HG03039 (cell line): ENCODE measurements around the gene CLDN14.

Experiments used
- ATAC-seq: cut with Tn5 transposase; IDR thresholded peaks from one replicate; pipeline ENCODE4 v1.9.1; 2021; ENCODE audit warnings: mild to moderate bottlenecking, moderate library complexity; ENCODE audit not compliant: unreplicated experiment

CLDN14 gene

DNA sequence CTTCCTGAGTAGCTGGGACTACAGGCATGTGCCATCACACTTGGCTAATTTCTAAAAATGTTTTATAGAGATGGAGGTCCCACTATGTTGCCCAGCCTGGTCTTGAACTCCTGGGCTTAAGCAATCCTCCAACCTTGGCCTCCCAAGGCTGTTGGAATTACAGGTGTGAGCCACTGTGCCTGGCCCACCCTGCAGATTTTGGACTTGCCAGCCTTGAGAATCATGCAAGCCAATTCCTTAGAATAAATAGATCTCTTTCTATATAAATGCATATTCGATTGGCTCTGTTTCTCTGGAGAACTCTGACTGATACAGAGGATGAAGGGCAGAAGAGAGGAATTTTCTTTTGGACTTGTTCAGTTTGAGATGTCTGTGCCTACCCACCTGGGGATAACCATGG lies 6.7 kb downstream of the CLDN14 start:
- no peak for ATAC-seq

DNA sequence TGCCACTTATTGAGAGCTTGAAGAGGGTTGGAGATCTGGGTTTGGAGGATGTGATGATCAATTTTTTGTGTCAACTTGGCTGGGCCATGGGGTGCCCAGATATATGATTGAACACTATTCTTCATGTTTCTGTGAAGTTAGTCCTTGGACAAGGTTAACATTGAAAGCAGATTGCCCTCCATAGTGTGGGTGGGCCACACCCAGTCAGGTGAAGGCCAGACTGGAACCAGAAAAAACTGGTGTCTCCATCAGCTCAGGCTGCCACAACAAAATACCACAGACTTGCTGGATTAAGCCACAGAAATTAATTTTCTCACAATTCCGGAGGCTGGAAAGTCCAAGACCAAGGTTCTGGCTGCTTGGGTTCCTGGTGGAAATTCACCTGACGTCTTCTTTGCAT lies 7.5 kb downstream of the CLDN14 start:
- ATAC-seq, result no peak

DNA sequence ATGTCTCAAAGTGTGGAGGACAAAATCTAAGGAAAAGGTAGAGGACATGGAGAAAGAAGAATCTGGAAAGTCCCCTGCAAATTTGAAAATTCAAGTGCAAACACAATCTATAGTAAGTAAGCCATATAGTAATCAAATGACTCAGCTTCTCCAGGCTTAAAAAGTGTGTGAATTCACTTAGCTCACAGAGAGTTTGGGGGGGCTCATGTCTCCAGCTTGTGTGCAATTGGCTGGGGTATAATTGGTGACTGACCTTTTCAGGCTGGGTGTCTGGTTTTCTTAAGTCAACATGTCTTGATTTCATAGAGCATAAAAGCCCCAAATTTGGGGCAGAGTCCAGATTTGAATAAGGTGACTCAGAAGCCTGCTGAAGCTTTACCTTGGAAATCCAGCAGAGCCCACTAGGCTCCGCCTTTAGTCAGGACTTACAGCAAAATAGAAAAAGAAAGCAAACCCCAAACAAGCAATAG lies 8.6 kb downstream of the CLDN14 start:
- peak; percentile 53 for ATAC-seq

DNA sequence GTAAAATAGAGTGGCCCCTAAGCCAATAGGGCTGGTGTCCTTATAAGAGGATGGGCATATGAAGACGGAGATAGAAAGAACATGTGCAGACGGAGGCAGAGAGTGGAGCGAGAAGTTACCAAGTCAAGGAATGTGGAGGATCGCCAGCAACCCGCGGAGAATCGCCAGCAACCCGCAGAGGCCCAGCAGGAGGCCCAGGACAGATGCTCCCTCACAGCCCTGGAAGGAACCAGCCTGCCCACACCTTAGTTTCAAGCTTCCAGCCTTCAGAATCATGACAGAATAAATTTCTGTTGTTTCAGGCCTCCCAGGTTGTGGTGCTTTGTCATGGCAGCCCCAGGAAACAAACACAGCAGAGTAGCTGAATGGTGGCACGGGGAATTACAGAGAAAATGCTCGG lies 9.6 kb downstream of the CLDN14 start:
- no peak for ATAC-seq

DNA sequence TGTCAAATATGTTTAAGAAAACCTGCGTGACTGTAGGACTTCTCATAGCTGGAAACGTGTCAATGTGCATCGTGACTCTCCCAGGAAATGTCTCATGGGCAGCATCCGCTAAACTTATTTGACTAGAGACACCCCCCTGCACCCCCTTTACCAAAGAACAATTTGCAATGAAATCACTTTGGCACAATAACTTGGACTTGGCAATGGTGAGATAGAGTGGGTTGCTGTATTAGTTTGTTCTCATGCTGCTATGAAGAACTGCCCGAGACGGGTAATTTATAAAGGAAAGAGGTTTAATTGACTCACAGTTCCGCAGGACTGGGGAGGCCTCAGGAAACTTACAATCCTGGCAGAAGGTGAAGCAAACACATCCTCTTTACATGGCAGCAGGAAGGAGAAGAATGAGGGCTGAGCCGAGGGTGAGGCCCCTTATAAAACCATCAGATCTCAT lies 13.8 kb downstream of the CLDN14 start:
- ATAC-seq, result no peak

DNA sequence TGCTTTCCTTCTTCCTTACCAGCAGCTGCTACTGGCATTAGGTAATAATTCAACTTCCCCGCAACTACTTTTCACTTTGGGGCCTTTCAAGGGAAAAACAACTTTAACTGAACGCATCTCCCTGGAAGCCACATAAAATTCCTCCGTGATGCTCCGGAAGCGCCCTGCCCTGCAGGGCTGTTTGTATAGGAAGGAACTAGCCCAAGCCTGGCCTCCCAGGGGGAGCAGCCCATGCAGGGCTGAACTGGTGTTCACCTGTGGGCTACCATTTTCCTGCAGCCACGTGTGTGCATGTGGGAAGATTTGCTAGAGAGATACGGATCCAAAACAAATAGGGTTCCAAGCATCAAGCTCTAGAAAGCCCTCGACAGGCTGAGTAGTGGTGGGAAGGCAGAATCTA lies 14.4 kb downstream of the CLDN14 start:
- ATAC-seq, result no peak

DNA sequence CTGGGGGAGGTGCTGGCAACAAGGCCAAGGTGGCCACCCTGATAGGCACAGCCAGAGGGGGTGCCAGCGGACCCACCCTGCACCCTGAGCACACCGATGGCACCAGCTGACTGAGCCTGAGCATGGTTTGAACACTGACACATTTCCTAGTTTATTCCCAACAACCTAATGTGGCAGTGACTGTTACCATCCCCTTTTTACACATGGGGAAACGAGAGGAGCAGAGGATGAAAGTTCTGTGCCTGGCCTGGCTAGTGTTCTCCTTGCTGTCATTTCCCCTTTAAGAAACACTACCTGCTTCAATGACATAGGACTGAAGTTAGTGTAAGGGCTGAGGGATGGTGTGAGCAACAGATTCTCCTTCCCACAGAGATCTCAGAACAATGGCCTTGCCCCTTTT lies 15.3 kb downstream of the CLDN14 start:
- ATAC-seq, result no peak

DNA sequence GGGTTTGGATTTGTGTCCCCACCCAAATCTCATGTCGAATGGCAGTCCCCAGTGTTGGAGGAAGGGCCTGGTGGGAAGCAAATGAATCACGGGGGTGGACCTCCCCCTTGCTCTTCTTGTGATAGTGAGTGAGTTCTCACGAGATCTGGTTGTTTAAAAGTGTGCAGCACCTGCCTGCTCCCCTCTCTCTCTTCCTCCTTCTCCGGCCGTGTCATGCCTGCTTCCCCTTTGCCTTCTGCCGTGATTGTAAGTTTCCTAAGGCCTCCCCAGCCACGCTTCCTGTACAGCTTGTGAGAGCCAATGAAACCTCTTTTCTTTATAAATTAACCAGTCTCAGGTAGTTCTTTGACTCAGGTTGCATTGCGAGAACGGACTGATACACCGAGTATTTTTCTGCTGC lies 15.9 kb downstream of the CLDN14 start:
- ATAC-seq, result no peak

DNA sequence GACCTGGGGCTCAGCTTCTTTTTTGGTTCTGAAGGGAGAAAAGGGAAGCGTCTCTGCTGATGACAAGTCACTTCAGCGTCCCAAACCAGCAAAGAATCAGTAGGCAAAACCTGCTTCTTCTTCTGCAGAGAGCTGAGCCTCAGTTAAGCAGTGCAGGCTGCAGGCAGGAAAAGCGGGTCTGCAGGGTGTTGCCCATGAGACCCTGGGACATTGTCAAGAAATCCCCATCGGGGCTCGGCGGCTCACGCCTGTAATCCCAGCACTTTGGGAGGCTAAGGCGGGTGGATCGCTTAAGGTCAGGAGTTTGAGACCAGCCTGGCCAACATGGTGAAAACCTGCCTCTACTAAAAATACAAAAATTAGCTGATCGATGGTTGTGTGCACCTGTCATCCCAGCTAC lies 16.7 kb downstream of the CLDN14 start:
- ATAC-seq, result no peak

DNA sequence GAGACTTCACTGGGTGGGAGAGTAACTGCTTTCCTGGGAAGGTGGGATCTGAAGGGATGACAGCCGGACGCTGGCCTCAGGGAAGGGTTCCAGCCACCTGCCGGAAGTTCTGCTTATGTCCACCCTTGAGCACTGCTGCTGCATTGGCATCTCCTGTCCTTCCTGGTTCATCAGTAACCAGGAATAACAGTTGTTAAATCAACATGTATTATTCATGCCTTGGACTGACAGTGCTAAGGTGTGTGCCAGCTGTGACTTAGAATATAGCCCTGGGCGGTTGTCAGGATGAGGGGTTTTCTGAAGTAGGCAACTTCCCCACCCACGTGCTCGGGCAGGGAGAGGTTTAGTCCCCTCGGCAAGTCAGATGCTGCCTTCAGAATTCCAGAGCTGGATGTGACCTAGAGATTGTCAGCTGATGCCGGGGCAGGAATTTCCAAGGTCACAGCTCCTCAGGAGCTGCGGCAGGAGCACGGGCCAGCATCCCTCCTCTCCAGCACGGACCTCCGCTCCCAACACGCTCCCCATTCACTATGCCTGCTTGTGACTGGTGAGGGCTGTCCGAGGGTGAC lies 17.9 kb downstream of the CLDN14 start:
- no peak for ATAC-seq

DNA sequence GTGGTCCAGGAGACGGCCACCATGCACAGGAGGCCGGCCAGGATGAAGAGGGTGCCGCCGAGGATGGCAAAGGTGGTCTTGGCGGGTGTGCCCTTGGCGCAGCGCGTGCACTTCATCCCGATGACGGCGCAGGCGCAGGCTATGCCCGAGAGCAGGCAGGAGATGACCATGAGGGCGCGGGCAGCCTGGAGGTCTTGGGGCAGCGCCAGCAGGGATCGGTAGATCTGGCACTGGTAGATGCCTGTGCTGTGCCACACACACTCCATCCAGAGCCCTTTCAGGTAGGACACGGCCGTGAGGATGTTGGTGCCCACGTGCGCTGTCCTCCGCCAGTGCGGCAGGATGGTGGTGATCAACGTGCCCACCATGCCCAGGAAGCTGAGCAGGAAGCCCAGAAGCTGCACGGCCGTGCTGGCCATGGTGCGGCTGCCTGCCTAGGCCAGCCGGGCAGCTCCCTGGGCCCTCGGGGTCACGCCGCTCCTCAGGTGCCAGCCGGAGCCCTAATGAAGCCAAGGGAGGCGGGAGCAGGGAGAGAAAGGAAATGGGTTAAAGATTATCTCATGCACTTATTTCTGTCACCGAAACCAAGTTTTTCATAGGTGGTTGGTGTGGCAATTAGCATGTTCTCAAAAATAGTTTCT lies 18.5 kb downstream of the CLDN14 start:
- no peak for ATAC-seq

DNA sequence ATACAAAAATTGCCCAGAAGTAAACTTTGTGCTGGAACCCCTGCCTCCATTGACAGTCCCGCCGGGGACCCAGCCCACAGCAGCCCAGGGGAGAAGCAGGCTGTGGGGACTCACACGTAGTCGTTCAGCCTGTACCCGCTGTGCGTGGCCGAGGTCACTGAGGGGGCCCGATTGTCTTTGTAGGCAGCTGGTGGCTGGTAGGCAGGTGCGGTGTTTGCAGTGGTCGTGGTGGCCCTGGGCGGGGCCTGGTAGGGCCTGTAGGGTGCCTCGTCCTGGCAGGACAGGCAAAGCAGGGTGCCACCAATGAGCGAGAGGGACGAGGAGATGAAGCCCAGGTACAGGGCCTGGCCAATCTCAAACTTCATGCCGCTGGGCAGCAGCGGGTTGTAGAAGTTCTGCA lies 19.1 kb downstream of the CLDN14 start:
- no peak for ATAC-seq

DNA sequence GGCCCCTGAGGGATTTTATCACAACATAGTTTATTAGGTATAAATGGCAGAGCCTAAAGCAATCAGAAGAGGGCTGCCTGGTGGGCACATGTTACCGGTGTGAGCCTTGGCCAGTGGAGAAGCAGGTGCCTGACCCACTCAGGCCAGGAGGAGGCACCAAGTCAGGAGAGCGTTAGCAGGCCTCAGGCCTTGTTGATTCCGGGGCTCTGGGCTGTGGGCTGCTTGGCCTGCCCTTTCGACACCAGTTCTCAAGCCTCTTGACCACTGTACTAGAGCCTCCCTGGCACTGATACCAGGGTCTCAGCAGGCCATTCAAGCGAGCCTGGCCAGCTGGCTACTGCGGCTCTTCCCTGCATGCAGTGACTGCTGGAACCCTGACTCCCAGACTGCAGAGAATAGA lies 20.8 kb downstream of the CLDN14 start:
- no peak for ATAC-seq

DNA sequence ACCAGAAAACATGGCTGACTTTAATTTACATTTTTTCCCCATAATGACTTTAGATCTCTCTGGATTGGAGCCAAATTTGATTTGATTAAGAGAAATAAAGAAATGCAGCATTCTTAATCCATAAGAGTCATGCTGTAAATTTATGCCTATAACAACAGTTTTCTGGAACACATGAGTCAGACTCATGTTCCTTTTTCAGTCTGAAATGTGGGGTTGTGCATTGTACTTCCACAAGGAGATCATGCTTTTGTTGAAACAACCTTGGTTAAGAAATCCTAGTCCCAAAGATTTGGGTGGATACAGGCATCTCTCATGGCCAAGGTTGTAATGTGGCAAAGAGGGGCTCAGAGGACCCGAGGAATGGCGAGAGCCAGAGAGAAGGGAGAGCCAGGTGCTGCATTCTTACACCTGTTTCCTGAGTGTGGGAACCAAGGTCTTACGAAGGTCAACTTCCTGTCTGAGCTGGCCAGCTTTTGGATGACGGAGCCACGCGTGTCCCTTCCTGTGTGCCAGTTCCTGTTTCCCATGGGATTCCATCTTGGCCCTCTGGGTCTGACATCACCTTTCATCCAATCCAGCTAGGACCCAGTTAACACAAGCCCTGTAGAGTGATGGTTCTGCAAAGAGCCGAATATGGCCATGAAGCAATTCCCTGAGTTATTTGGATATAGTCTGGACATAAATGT lies 23.1 kb downstream of the CLDN14 start:
- no peak for ATAC-seq

DNA sequence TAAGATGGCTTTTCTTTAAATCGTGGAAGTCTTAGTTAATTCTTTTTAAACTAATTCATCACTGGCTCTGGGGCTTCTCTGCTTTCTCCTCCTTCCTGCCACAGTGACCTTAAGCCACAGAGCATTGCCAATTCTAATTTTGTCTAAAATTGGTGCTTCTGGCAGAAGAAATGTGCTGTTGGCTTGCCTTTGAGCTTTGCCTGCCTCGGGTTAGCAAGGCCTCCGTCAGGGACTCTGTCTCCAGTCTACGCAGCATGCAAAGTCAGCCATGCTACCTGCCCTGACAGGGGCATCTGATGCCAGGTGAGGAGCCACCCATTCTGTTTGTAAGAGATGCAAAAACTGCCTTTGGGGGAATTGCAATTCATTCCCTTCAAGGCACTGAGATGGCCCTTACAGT lies 25.2 kb downstream of the CLDN14 start:
- no peak for ATAC-seq

DNA sequence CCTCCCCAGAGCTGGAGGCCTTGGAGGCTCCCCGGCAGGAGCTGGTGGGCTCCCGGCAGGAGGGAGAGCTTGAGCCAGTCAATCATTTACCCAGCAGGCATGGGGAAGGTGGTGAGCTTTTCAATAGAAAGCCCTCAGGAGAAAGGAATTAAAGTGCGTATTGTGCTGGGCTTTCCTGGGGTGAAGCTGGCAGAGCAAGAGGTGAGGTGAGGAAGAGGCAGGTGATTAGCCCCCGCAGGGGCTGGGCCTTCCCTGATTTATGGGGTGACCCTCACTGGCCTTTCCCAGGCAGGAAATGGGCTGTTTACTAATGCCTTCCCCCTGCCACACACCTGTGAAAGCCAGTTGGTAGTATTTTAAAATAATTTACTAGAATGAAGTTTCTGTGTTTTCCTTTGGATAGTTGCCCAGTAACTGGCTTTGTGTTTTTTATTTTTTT lies 25.8 kb downstream of the CLDN14 start:
- ATAC-seq, result no peak

DNA sequence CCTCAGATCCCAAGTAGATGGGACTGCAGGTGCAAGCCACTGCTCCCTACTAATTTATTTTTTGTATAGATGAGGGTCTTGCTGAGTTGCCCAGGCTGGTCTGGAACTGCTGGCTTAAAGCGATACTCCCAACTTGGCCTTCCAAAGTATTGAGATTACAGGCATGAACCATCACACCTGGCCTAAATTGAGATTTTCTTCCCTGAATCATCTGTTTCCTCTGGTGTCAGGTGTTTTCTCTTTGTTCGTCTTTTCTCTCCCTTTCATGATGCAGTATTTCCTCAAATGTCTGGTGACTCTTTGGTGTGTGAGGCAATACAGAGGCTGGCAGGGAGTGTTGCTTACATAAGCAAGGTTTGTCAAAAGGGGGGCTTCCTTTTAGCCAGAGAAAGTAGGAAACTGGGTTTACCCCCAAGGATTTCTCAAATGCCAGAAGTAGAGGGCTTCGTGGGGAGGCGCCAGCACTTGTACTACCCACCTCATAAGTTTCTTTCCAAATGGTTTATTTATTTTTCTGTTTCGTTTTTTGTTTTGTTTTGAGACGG lies 27.6 kb downstream of the CLDN14 start:
- ATAC-seq, result no peak

DNA sequence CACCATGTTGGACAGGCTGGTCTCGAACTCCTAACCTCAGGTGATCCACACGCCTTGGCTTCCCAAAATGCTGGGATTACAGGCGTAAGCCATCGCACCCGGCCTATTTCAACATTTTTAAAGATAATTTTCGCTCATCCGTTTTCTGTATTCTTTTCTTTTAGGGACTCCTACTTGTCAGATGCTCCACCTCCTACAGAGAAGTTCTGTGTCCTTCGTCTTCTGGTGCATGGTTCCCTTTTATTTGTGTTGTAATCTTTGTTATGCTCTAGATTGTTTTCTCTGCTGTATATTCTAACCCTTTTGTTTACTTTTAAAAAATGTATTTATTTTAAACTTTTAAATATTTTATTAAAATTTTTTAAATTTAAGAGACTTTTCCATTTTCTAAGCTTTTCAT lies 28.4 kb downstream of the CLDN14 start:
- ATAC-seq, result no peak

DNA sequence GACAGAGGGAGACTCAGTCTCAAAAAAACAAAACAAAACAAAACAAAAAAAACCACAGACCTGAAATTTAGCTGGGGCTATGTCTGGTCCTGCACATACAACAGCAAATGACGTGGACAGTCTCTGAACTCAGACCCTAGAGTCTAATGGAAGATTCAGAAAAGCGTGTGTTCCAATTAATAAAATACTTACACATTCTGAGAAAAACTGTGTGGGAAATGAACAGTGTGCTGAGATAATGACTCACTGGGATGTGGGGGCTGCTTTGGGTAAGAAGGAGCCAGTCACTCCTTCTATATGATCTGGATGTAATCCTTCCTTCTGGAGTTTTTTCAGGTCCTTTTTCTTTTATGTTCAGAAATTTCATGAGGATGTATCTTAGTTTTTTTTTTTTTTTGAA lies 29.4 kb downstream of the CLDN14 start:
- no peak for ATAC-seq

DNA sequence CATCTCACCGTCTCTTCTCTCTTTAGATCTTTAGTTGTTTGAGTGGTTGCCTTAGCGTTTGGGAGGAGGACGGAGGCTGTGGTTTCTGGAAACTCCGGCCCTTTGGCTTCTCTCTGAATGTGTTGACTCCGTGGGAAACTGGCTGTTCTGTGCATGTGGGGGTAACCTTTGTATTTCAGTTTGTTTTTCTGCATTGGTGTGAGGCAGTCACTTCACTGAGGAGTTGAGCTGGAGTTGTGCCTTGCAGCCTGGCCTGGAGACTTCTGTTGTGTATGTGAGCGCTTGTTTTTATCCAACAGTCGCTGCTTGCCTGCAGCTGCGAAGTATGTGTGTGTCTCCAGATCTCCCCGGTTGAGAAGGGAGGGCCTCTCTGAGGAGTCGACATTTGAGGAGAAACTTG lies 33.6 kb downstream of the CLDN14 start:
- ATAC-seq, result no peak

DNA sequence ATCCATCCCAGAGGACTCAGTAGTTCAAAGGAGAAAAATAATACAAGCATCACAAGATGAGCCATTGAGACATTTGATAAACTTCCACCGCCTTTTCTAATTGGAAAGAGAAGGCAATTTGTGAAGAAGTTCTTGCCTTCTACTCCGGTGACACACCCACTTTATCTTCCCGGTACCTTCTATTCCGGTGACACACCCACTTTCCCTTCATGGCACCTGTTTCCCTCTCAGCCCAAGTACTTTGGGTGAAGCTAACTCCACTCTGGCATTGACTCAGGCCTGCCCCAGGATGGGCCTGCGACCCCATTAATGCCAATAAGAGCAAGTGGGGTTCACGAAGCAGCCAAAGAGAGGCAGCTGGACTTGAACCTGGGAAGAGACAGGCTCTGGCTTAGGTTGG lies 38.2 kb downstream of the CLDN14 start:
- ATAC-seq, result no peak

DNA sequence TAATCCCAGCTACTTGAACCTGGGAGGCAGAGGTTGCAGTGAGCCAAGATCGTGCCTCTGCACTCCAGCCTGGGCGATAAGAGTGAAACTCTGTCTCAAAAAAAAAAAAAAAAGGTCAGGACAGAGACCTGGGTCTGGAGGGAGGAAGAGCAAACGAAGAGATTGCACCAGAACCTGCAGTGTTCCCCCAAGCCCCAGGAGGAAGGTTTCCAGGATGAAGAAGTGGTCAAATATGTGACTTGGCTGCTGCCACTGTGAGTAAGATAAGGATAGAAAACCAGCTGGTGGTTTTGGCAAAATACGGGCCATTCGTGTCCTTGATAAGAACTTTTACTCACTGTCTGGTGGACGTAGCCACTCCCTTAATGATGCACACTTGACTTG lies 42.2 kb downstream of the CLDN14 start:
- ATAC-seq, result no peak
